PFSK-1 (cell line): Measurements from ENCODE around the gene LPCAT1.

Experiments used
- FOXP2 ChIP-seq: optimal IDR thresholded peaks from 2 replicates; pipeline ENCODE3; 2011; ENCODE audit warnings: borderline replicate concordance, control low read depth, inconsistent platforms; ENCODE audit not compliant: insufficient read depth; ENCODE audit errors: extremely low read length, extremely low read depth
- POLR2AphosphoS5 ChIP-seq: IDR thresholded peaks from 2 replicates; pipeline ENCODE4 v1.6.1; 2012; ENCODE audit warnings: low read depth, mild to moderate bottlenecking, control low read depth, low read length, moderate library complexity
- REST ChIP-seq, 2 experiments: IDR thresholded peaks; 2 replicates each; pipeline versions ENCODE4 v1.6.1 to v1.8.0; 2011 to 2012; ENCODE audit warnings: low read depth in 2 of 2, low read length in 2 of 2, control low read depth in 1 of 2, inconsistent platforms in 1 of 2, mild to moderate bottlenecking in 1 of 2, moderate library complexity in 1 of 2; ENCODE audit not compliant: insufficient read depth in 1 of 2
- SIN3A ChIP-seq: IDR thresholded peaks from 2 replicates; pipeline ENCODE4 v1.6.1; 2012; ENCODE audit warnings: mild to moderate bottlenecking, low read length, moderate library complexity, borderline replicate concordance; ENCODE audit not compliant: insufficient read depth
- TAF1 ChIP-seq: IDR thresholded peaks from 2 replicates; pipeline ENCODE4 v1.6.1; 2012; ENCODE audit warnings: low read length, control low read depth, borderline replicate concordance; ENCODE audit not compliant: insufficient read depth

- TF ChIP-seq POLR2AphosphoS5 (no peak), SIN3A (no peak), TAF1 (no peak), REST (IDR thresholded peaks at IDR 0.05; ENCODE audit: insufficient read depth in 1 of 2, low read depth in 2 of 2, low read length in 2 of 2) (no peak), FOXP2 (no peak)
These were observed 11.0 kb downstream of the LPCAT1 start for GRCh38 chr5:1512541-1513291.
